NT2/D1 (cell line): ENCODE results near the gene ASB7.

ENCODE experiments used
- YY1 ChIP-seq: IDR thresholded peaks from 2 replicates; pipeline ENCODE4 v1.6.1; 2011; ENCODE audit not compliant: insufficient read length, insufficient read depth
- ZNF274 ChIP-seq: IDR thresholded peaks from 2 replicates; pipeline ENCODE4 v1.6.1; 2011; ENCODE audit warnings: mild to moderate bottlenecking, low read depth, low read length

DNA sequence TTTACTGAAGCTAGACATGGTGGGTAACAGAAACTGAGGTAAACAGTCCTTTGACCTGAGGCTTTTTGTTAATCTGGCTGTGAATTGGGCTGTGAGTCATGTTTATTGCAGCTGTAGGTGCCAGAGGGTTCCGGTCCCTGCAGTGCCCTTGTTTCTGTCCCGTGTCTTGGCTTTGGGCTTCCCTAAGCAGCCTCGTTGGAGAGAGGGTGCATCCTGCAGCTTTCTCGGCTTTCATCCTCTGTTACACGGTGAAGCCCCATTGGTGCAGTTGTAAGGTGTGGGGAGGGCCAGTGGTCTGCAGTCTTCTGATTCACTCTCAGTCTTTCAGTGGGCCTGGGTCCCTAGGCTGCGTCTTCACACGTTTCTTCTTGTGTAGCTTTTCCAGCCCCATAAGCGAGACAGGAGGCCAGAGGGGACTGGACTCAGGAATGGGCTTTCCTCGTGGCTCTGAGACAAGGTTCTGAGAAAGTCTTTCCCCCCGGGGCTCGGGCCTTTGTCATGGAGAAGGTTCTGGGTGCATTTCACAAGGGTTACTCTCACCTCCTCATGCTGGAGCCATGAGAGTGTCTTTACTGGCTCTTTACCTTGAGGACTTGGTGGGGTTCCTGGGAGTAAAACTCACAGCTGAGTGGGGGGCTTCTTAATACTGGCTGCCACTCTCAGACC is 33.1 kb downstream of the ASB7 start:
- TF ChIP-seq ZNF274: no peak
- no peak for TF ChIP-seq YY1
